A673 (cell line): ENCODE data around the gene CREB5. TPM values are rescaled to one million over a fixed set of nuclear protein-coding genes. Genes with fewer than 3 reads are reported as not detected.

Experiments used
- BruUV-seq: library from RNA; stranded (reverse); fragments of 400-500 nt; replicated peaks from 2 replicates; lab custom pipeline; 2021; lab: Mats Ljungman, UMichigan
- CTCF ChIA-PET: fragments of 300-600 bp; sonication (Branson Sonifier 250); formaldehyde crosslinking; loops from one replicate; lab custom pipeline; 2022; ENCODE audit warnings: antibody characterized with exemption; lab: Charles Lee
- POLR2A ChIA-PET: fragments of 300-600 bp; sonication (Branson Sonifier 250); formaldehyde crosslinking; loops from one replicate; lab custom pipeline; 2022; ENCODE audit warnings: antibody characterized with exemption; ENCODE audit not compliant: low non-redundant PET; lab: Charles Lee
- DNase-seq: peaks from one replicate; pipeline ENCODE4 v3.0.0-alpha.2; 2015; ENCODE audit warnings: low spot score
- H3K27ac ChIP-seq: fragments of 200-600 bp; sonication (generic); 2 replicates; pipeline ENCODE4 v1.5.1; 2016; ENCODE audit warnings: mixed run types, low read depth, mild to moderate bottlenecking, mixed read lengths, antibody characterized with exemption, low read length; ENCODE audit not compliant: poor library complexity, severe bottlenecking
- H3K27me3 ChIP-seq: fragments of 200-600 bp; sonication (generic); replicated peaks from 2 replicates; pipeline ENCODE4 v1.6.1; 2017; ENCODE audit warnings: mixed run types, low read depth, mild to moderate bottlenecking, mixed read lengths, antibody characterized with exemption, low read length; ENCODE audit not compliant: insufficient read depth, poor library complexity
- H3K36me3 ChIP-seq: fragments of 200-600 bp; sonication (generic); 2 replicates; pipeline ENCODE4 v1.6.1; 2016; ENCODE audit warnings: mixed run types, mild to moderate bottlenecking, mixed read lengths, antibody characterized with exemption, low read length; ENCODE audit not compliant: insufficient read depth, poor library complexity, severe bottlenecking
- H3K4me1 ChIP-seq: fragments of 200-600 bp; sonication (generic); 2 replicates; pipeline ENCODE4 v1.6.1; 2017; ENCODE audit warnings: mixed run types, mild to moderate bottlenecking, mixed read lengths, antibody characterized with exemption, low read length; ENCODE audit not compliant: insufficient read depth, poor library complexity, severe bottlenecking
- H3K4me3 ChIP-seq: fragments of 200-600 bp; sonication (generic); 2 replicates; pipeline ENCODE4 v1.5.1; 2016; ENCODE audit warnings: low read depth, mixed run types, mild to moderate bottlenecking, mixed read lengths, low read length; ENCODE audit not compliant: poor library complexity, severe bottlenecking
- H3K9me3 ChIP-seq: fragments of 200-600 bp; sonication (generic); 2 replicates; pipeline ENCODE4 v1.6.1; 2016; ENCODE audit warnings: mixed run types, low read depth, mild to moderate bottlenecking, mixed read lengths, antibody characterized with exemption, low read length; ENCODE audit not compliant: poor library complexity, severe bottlenecking
- CTCF ChIP-seq: fragments of 300-800, 200-600 bp; sonication (generic); conservative IDR thresholded peaks from 2 replicates; pipeline ENCODE4 v1.5.1; 2017; ENCODE audit warnings: low read depth, mild to moderate bottlenecking, antibody characterized with exemption, low read length, moderate library complexity, mixed read lengths
- EZH2 ChIP-seq: fragments of 200-600 bp; sonication (generic); IDR thresholded peaks from 2 replicates; pipeline ENCODE4 v1.6.1; 2017; ENCODE audit warnings: borderline replicate concordance, low read depth, mild to moderate bottlenecking, mixed read lengths, antibody characterized with exemption, low read length; ENCODE audit not compliant: poor library complexity, severe bottlenecking
- intact Hi-C: fragments of 100-400 bp; cut with micrococcal nuclease; formaldehyde crosslinking; loops from one replicate; pipeline ENCODE4 v1.10.0; 2022; ENCODE audit not compliant: unreplicated experiment
- total RNA-seq: library from RNA; stranded (reverse); gene quantifications from 2 replicates; pipeline ENCODE4 v1.2.3, GENCODE V29; 2021

The CREB5 gene
- total RNA-seq, 1 experiment from 2014 or later = 10.3 TPM

- H3K9me3 ChIP-seq = no peaks in the 10 kb centered on the region
- ChIA-PET POLR2A (no interaction called here), CTCF (no interaction called here)
- no peaks in the 10 kb centered on the region for H3K4me1 ChIP-seq
- no peak overlapping the region for H3K27ac ChIP-seq
- no peaks in the 10 kb centered on the region for H3K27me3 ChIP-seq
- DNase-seq = no peak
- intact Hi-C loops = no loop called here
- no peak for TF ChIP-seq CTCF
- TF ChIP-seq EZH2 = no peak
- BruUV-seq = no TSS peak
- no peak overlapping the region for H3K4me3 ChIP-seq
- no peaks in the 10 kb centered on the region for H3K36me3 ChIP-seq
These were observed 387.8 kb downstream of the CREB5 start for GRCh38 chr7:28800150-28800549.

GRCh38 chr7:28802450-28802849 is 390.1 kb downstream of the CREB5 start:
- BruUV-seq = no TSS peak
- ChIA-PET CTCF (no interaction called here), POLR2A (no interaction called here)

GRCh38 chr7:28804157-28804556 is 391.8 kb downstream of the CREB5 start:
- DNase-seq = no peak
- H3K4me1 ChIP-seq = no peaks in the 10 kb centered on the region
- intact Hi-C loops = no loop called here
- H3K27me3 ChIP-seq = no peaks in the 10 kb centered on the region
- POLR2A ChIA-PET = no interaction called here
- no peak overlapping the region for H3K4me3 ChIP-seq
- no peaks in the 10 kb centered on the region for H3K9me3 ChIP-seq
- BruUV-seq = no TSS peak
- no peak overlapping the region for H3K27ac ChIP-seq
- H3K36me3 ChIP-seq = no peaks in the 10 kb centered on the region
- no peak for TF ChIP-seq CTCF
- no peak for TF ChIP-seq EZH2
- CTCF ChIA-PET = no interaction called here

More at GRCh38 chr7:28802450-28802849, 390.1 kb downstream of the CREB5 start:
- Histone ChIP-seq H3K27ac (no peak overlapping the region), H3K4me3 (no peak overlapping the region), H3K36me3 (no peaks in the 10 kb centered on the region), H3K4me1 (no peaks in the 10 kb centered on the region), H3K27me3 (no peaks in the 10 kb centered on the region), H3K9me3 (no peaks in the 10 kb centered on the region)
- peak; percentile 31 for DNase-seq
- intact Hi-C loops = no loop called here
- TF ChIP-seq EZH2 (no peak), CTCF (no peak)
